Vagina (tissue), 2 donors: ENCODE measurements around the gene GPD1L. TPM values are rescaled to one million over a fixed set of nuclear protein-coding genes. Genes with fewer than 3 reads are reported as not detected.

Experiments
- DNase-seq, 2 donors: peaks; one replicate each; pipeline ENCODE4 v3.0.0-alpha.2; 2017; ENCODE audit errors: extremely low spot score in 2 of 2
- H3K27ac ChIP-seq: fragments of 200-600 bp; sonication (generic); one replicate; pipeline ENCODE4 v1.5.1; 2019
- H3K27me3 ChIP-seq: fragments of 200-600 bp; sonication (generic); one replicate; pipeline ENCODE4 v1.5.1; 2019
- H3K36me3 ChIP-seq, 2 donors: fragments of 200-600 bp; sonication (generic); one replicate each; pipeline ENCODE4 v1.5.1; 2017 to 2019
- H3K4me1 ChIP-seq: fragments of 200-600 bp; sonication (generic); one replicate; pipeline ENCODE4 v1.5.1; 2019
- H3K4me3 ChIP-seq, 2 donors: fragments of 200-600 bp; sonication (generic); 1 replicate in 1 of 2; 2 replicates in 1 of 2; pipeline ENCODE4 v1.5.1; 2016 to 2019
- H3K9me3 ChIP-seq: fragments of 200-600 bp; sonication (generic); one replicate; pipeline ENCODE4 v1.5.1; 2019
- POLR2A ChIP-seq, 2 donors: fragments of 450-650 bp; IDR thresholded peaks; one replicate each; pipeline ENCODE4 v1.6.1; 2017; ENCODE audit warnings: antibody characterized with exemption in 2 of 2, mild to moderate bottlenecking in 2 of 2, moderate library complexity in 2 of 2
- POLR2AphosphoS5 ChIP-seq, 2 donors: sonication (generic); formaldehyde crosslinking; IDR thresholded peaks; one replicate each; pipeline ENCODE4 v1.9.0; 2017; ENCODE audit warnings: antibody characterized with exemption in 2 of 2, mild to moderate bottlenecking in 2 of 2, low read depth in 1 of 2; ENCODE audit not compliant: insufficient read depth in 1 of 2
- intact Hi-C: fragments of 100-400 bp; cut with DNase I; formaldehyde crosslinking; loops from one replicate; pipeline ENCODE4 v1.15.1; 2023
- total RNA-seq: library from RNA; depleted of rRNA; stranded (reverse); fragments of >200 nt; gene quantifications from one replicate; pipeline ENCODE4 v1.2.3, GENCODE V29; 2016
- TF ChIP-seq, protein P1 (sequence below), 3 experiments: fragments of 450-650 bp in 2 of 3; fragments of 200-600 bp in 1 of 3; sonication (generic) in 1 of 3; IDR thresholded peaks; one replicate each; pipeline ENCODE4 v1.5.1; 2017 to 2019; ENCODE audit warnings: antibody characterized with exemption in 3 of 3, mild to moderate bottlenecking in 2 of 3, moderate library complexity in 2 of 3

GPD1L gene
- total RNA-seq, 1 donor from 2014 or later, result 57.5 TPM

GRCh38 chr3:32077260-32078084 lies 28.9 kb upstream of the GPD1L start:
- no peak for DNase-seq
- Histone ChIP-seq H3K9me3 (no peaks in the 10 kb centered on the region), H3K27ac (no peak overlapping the region), H3K4me3 (peak overlapping the region in 1 of 2 donors; percentile 12), H3K4me1 (peaks cover 18% of the 10 kb centered on the region), H3K36me3 (no peaks in the 10 kb centered on the region), H3K27me3 (no peaks in the 10 kb centered on the region)
- intact Hi-C loops, result no loop called here
- peak in 1 of 2 donors; percentile 49 for TF ChIP-seq POLR2AphosphoS5 (IDR thresholded peaks at IDR 0.05; ENCODE audit: insufficient read depth in 1 of 2, low read depth in 1 of 2)
- TF ChIP-seq, protein P1, sequence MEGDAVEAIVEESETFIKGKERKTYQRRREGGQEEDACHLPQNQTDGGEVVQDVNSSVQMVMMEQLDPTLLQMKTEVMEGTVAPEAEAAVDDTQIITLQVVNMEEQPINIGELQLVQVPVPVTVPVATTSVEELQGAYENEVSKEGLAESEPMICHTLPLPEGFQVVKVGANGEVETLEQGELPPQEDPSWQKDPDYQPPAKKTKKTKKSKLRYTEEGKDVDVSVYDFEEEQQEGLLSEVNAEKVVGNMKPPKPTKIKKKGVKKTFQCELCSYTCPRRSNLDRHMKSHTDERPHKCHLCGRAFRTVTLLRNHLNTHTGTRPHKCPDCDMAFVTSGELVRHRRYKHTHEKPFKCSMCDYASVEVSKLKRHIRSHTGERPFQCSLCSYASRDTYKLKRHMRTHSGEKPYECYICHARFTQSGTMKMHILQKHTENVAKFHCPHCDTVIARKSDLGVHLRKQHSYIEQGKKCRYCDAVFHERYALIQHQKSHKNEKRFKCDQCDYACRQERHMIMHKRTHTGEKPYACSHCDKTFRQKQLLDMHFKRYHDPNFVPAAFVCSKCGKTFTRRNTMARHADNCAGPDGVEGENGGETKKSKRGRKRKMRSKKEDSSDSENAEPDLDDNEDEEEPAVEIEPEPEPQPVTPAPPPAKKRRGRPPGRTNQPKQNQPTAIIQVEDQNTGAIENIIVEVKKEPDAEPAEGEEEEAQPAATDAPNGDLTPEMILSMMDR (IDR thresholded peaks at IDR 0.05), result no peak

DNA sequence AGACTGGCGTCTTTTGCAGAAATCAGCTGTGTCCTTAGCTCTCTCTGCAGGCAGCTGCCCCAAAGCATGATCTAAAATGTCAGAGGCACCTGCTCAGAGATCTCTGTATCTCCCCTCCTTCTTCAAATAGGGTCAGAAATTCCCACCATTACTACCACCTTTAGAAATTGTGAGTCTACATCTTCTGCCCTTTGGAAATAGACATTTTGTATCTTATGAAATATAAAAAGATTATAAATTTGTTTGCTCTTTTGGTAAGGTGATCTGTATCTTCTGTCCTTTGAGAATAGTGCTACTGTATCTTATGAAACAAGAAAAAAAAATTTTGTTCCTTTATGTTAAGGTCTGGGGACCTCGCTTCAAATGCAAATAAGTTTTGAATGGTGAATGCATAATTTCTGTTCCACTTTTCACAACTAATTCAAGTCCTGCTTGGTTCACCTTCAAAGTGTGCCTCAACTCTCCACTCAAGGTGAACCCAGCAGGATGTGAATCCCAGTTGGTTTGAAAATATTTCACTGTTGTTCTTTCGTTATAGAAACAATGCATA lies 28.3 kb upstream of the GPD1L start:
- TF ChIP-seq, protein P1 (IDR thresholded peaks at IDR 0.05), result no peak
- TF ChIP-seq POLR2A (IDR thresholded peaks at IDR 0.05) (no peak), POLR2AphosphoS5 (IDR thresholded peaks at IDR 0.05; ENCODE audit: insufficient read depth in 1 of 2, low read depth in 1 of 2) (no peak)
- Histone ChIP-seq H3K4me3 (no peak overlapping the region), H3K27me3 (no peaks in the 10 kb centered on the region), H3K4me1 (peaks cover 22% of the 10 kb centered on the region), H3K9me3 (no peaks in the 10 kb centered on the region), H3K27ac (no peak overlapping the region), H3K36me3 (no peaks in the 10 kb centered on the region)
- no peak for DNase-seq
- intact Hi-C loops, result no loop called here

- H3K9me3 ChIP-seq, result no peaks in the 10 kb centered on the region
- no peaks in the 10 kb centered on the region for H3K27me3 ChIP-seq
- no peak overlapping the region for H3K4me3 ChIP-seq
- intact Hi-C loops, result no loop called here
- H3K27ac ChIP-seq, result no peak overlapping the region
- H3K36me3 ChIP-seq, result no peaks in the 10 kb centered on the region
- TF ChIP-seq POLR2A (IDR thresholded peaks at IDR 0.05), result no peak
- no peak for TF ChIP-seq POLR2AphosphoS5 (IDR thresholded peaks at IDR 0.05; ENCODE audit: insufficient read depth in 1 of 2, low read depth in 1 of 2)
- TF ChIP-seq, protein P1 (IDR thresholded peaks at IDR 0.05), result no peak
- H3K4me1 ChIP-seq, result peaks cover 22% of the 10 kb centered on the region
- DNase-seq, result no peak
Observed at GRCh38 chr3:32078864-32079263, 27.6 kb upstream of the GPD1L start.

- TF ChIP-seq POLR2A (IDR thresholded peaks at IDR 0.05) (no peak), POLR2AphosphoS5 (IDR thresholded peaks at IDR 0.05; ENCODE audit: insufficient read depth in 1 of 2, low read depth in 1 of 2) (peak in 1 of 2 donors; percentile 39)
- intact Hi-C loops, result no loop called here
- Histone ChIP-seq H3K27me3 (no peaks in the 10 kb centered on the region), H3K27ac (no peak overlapping the region), H3K36me3 (no peaks in the 10 kb centered on the region), H3K9me3 (no peaks in the 10 kb centered on the region), H3K4me3 (no peak overlapping the region), H3K4me1 (peaks cover 9% of the 10 kb centered on the region)
- no peak for DNase-seq
Observed at GRCh38 chr3:32082721-32083120, 23.7 kb upstream of the GPD1L start.

GRCh38 chr3:32083702-32084270 lies 22.6 kb upstream of the GPD1L start:
- TF ChIP-seq, protein P1 (IDR thresholded peaks at IDR 0.05), result no peak
- TF ChIP-seq POLR2A (IDR thresholded peaks at IDR 0.05) (no peak), POLR2AphosphoS5 (IDR thresholded peaks at IDR 0.05; ENCODE audit: insufficient read depth in 1 of 2, low read depth in 1 of 2) (no peak)
- no peaks in the 10 kb centered on the region for H3K36me3 ChIP-seq
- H3K4me3 ChIP-seq, result no peak overlapping the region
- H3K27ac ChIP-seq, result no peak overlapping the region
- no peaks in the 10 kb centered on the region for H3K27me3 ChIP-seq
- intact Hi-C loops, result no loop called here
- no peak for DNase-seq
- H3K9me3 ChIP-seq, result no peaks in the 10 kb centered on the region
- peaks cover 9% of the 10 kb centered on the region for H3K4me1 ChIP-seq
